ENCODE results near the gene SERPINB6.
"Not testable (repeated sequence)": the region's sequence is repeated elsewhere in the genome, so short reads cannot be mapped to it uniquely, and the experiment has no call there.

Gene SERPINB6

DNA sequence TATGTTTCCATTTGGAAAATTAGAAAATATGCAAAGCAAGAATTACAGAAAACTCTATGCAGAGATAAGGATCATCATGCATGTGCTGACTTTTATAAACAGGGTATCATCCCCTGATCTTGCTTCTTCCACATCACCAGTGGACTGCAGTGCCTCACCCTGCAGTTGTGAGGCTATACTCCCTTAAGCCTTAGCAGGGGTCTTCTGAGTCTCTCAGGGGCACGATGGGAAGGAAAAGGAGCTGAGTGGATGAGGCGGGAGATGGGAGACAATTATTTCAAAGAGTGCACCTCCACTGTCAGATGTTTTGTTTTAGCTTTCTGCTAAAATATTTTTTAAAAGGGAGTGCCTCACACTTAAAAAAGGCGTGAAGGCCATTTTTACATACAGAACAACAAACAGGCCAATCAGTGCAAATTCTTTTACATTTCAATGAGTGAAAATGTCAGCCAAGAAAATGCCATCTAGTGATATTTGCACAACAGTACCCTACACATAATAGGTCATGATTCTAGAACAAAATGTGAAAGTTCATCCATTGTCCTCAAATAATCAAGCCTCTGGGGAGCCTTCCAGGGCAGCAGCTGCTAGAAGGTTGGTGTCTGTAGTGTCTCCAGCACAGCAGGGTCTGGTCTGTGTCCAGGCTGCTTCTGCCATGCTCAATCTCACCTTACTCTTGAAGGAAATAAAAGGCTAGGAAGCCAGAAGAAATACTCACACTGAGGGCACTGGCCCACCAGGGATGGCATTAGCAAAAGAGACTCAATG is 55.0 kb downstream of the SERPINB6 start:
- Histone ChIP-seq H3K27me3 (replicated peaks; ENCODE audit: control insufficient read depth, insufficient read depth, low read length, poor library complexity, severe bottlenecking) (no peaks in the 10 kb centered on the region), H3K9me3 (ENCODE audit: control insufficient read depth, low read length) (no peaks in the 10 kb centered on the region), H3K36me3 (ENCODE audit: control insufficient read depth, insufficient read depth, low read length) (no peaks in the 10 kb centered on the region), H3K4me3 (ENCODE audit: insufficient read depth, low read depth, low read length, poor library complexity, severe bottlenecking) (no peak overlapping the region), H3K27ac (ENCODE audit: insufficient read depth, low read length, poor library complexity, severe bottlenecking) (no peak overlapping the region), H3K4me1 (ENCODE audit: control insufficient read depth, insufficient read depth, low read length, poor library complexity, severe bottlenecking) (peaks cover 7% of the 10 kb centered on the region)
- DNase-seq = no peak

DNA sequence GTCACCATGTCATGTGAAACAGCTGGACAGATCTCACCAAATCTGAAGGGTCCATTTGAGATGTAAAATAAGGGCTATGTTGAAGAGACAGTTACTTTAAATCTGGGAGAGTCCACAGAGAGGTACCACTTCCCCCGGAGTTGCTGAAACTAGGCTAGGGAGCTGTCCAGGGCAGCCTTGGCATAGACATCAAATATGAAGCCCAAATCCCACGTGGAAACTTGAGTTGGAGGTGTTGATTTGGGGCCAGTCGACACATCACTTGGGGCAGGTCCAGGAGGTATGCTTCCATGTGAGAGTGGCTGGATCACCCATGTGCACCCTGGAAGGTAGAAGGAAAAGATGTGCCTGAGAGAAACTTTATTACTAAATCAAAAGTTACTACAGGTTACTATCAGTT is 56.2 kb downstream of the SERPINB6 start:
- H3K27me3 ChIP-seq (replicated peaks; ENCODE audit: control insufficient read depth, insufficient read depth, low read length, poor library complexity, severe bottlenecking) = no peaks in the 10 kb centered on the region
- no peak for DNase-seq
- H3K36me3 ChIP-seq (ENCODE audit: control insufficient read depth, insufficient read depth, low read length) = no peaks in the 10 kb centered on the region
- no peak overlapping the region for H3K4me3 ChIP-seq (ENCODE audit: insufficient read depth, low read depth, low read length, poor library complexity, severe bottlenecking)
- H3K4me1 ChIP-seq (ENCODE audit: control insufficient read depth, insufficient read depth, low read length, poor library complexity, severe bottlenecking) = peaks cover 7% of the 10 kb centered on the region
- H3K9me3 ChIP-seq (ENCODE audit: control insufficient read depth, low read length) = no peaks in the 10 kb centered on the region
- no peak overlapping the region for H3K27ac ChIP-seq (ENCODE audit: insufficient read depth, low read length, poor library complexity, severe bottlenecking)

DNA sequence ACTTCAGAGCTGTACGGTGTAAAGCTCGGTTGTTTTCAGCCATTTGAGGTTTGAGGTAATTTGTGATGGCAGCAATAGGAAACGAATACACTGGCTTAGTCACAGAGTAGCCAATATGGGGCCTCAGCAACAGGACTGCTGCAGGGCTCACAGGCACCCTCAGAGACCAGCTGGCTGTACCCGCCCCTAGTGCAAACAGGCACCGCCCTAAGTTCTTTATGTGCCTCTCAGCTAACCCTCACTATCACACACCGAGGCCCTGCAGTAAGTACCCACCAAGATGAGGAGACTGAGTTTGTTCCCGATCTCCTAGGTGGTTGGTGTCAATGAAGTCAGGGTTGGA is 57.1 kb downstream of the SERPINB6 start:
- Histone ChIP-seq H3K9me3 (ENCODE audit: control insufficient read depth, low read length) (no peaks in the 10 kb centered on the region), H3K4me1 (ENCODE audit: control insufficient read depth, insufficient read depth, low read length, poor library complexity, severe bottlenecking) (peaks cover 6% of the 10 kb centered on the region), H3K27me3 (replicated peaks; ENCODE audit: control insufficient read depth, insufficient read depth, low read length, poor library complexity, severe bottlenecking) (no peaks in the 10 kb centered on the region), H3K4me3 (ENCODE audit: insufficient read depth, low read depth, low read length, poor library complexity, severe bottlenecking) (no peak overlapping the region), H3K36me3 (ENCODE audit: control insufficient read depth, insufficient read depth, low read length) (no peaks in the 10 kb centered on the region), H3K27ac (ENCODE audit: insufficient read depth, low read length, poor library complexity, severe bottlenecking) (no peak overlapping the region)
- no peak for DNase-seq

DNA sequence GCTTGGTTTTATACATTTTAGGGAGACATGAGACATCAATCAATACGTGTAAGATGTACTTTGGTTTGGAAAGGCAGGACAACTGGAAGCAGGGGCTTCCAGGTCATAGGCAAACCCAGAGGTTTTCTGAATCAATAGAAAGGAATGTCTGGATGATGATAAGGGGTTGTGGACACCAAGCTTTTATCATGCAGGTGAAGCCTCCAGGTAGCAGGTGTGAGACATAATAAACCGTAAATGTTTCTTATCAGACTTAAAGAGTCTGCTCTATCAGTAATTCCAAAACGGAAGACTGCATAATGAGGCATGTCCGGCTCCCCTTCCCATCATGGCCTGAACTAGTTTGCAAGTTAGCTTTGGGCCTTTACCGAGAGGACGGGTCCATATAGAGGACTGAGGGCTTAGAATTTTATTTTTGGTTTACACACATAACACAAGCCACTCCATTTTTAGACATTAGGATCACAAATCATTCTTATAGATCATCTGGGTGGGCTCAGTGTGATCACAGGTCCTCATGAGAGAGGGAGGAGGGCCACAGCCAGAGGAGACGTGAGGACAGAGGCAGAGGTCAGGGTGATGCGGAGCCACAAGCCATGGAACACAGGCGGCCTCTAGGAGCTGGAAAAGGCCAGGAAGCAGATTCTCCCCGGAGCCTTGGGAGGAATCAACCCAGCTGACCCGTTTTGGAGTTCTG is 57.6 kb downstream of the SERPINB6 start:
- Histone ChIP-seq H3K27me3 (replicated peaks; ENCODE audit: control insufficient read depth, insufficient read depth, low read length, poor library complexity, severe bottlenecking) (no peaks in the 10 kb centered on the region), H3K27ac (ENCODE audit: insufficient read depth, low read length, poor library complexity, severe bottlenecking) (no peak overlapping the region), H3K9me3 (ENCODE audit: control insufficient read depth, low read length) (no peaks in the 10 kb centered on the region), H3K4me1 (ENCODE audit: control insufficient read depth, insufficient read depth, low read length, poor library complexity, severe bottlenecking) (peaks cover 1% of the 10 kb centered on the region), H3K4me3 (ENCODE audit: insufficient read depth, low read depth, low read length, poor library complexity, severe bottlenecking) (no peak overlapping the region), H3K36me3 (ENCODE audit: control insufficient read depth, insufficient read depth, low read length) (no peaks in the 10 kb centered on the region)
- no peak for DNase-seq

DNA sequence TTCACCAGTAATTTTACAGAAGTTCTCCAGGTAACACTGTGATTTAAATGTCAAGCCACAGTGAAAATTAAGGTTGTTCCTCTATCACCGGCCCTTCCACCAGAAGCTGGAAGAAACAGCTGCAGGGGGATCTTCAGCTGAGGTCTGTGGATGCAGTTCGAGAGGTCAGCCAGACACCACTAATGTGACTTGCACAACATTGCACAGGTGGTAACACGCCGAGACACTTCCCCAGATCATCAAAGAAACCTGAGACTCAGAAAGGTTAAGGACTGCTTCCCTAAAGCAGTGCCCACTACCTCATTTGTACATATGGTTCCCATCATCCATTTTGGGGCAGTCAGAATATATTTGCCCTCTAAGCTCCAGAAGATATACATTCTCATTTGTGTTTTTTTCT is 60.2 kb downstream of the SERPINB6 start:
- DNase-seq = no peak
- no peaks in the 10 kb centered on the region for H3K36me3 ChIP-seq (ENCODE audit: control insufficient read depth, insufficient read depth, low read length)
- H3K4me1 ChIP-seq (ENCODE audit: control insufficient read depth, insufficient read depth, low read length, poor library complexity, severe bottlenecking) = peaks cover 3% of the 10 kb centered on the region
- no peak overlapping the region for H3K27ac ChIP-seq (ENCODE audit: insufficient read depth, low read length, poor library complexity, severe bottlenecking)
- no peaks in the 10 kb centered on the region for H3K9me3 ChIP-seq (ENCODE audit: control insufficient read depth, low read length)
- H3K4me3 ChIP-seq (ENCODE audit: insufficient read depth, low read depth, low read length, poor library complexity, severe bottlenecking) = no peak overlapping the region
- no peaks in the 10 kb centered on the region for H3K27me3 ChIP-seq (replicated peaks; ENCODE audit: control insufficient read depth, insufficient read depth, low read length, poor library complexity, severe bottlenecking)

DNA sequence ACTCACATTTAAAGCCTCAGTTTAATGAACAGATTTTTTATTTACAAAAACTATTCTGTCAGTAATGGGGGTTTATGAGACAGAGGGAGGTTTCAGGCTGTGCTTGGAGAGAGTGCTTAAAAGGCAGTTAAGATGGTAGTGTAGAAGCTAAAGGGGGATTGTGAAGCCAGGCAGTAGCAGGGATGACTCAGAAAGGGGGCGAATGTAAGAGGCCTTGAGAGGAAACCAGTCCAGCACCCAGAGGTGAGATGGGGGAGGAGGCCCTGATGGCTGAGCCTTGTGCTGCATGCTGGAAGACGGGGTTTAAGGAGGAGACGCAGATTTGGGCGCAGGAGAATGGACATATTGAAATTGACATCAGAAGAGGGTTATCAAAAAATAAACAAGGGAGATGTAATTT is 61.6 kb downstream of the SERPINB6 start:
- Histone ChIP-seq H3K4me1 (ENCODE audit: control insufficient read depth, insufficient read depth, low read length, poor library complexity, severe bottlenecking) (peaks cover 3% of the 10 kb centered on the region), H3K36me3 (ENCODE audit: control insufficient read depth, insufficient read depth, low read length) (no peaks in the 10 kb centered on the region), H3K4me3 (ENCODE audit: insufficient read depth, low read depth, low read length, poor library complexity, severe bottlenecking) (no peak overlapping the region), H3K9me3 (ENCODE audit: control insufficient read depth, low read length) (no peaks in the 10 kb centered on the region), H3K27me3 (replicated peaks; ENCODE audit: control insufficient read depth, insufficient read depth, low read length, poor library complexity, severe bottlenecking) (no peaks in the 10 kb centered on the region), H3K27ac (ENCODE audit: insufficient read depth, low read length, poor library complexity, severe bottlenecking) (no peak overlapping the region)
- DNase-seq = no peak

DNA sequence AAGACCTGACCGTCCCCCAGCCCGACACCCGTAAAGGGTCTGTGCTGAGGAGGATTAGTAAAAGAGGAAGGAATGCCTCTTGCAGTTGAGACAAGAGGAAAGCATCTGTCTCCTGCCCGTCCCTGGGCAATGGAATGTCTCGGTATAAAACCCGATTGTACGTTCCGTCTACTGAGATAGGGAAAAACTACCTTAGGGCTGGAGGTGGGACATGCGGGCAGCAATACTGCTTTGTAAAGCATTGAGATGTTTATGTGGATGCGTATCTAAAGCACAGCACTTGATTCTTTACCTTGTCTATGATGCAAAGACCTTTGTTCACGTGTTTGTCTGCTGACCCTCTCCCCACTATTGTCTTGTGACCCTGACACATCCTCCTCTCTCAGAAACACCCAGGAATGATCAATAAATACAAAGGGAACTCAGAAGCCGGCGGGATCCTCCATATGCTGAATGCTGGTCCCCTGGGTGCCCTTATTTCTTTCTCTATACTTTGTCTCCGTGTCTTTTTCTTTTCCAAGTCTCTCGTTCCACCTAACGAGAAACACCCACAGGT is 62.2 kb downstream of the SERPINB6 start:
- not testable (repeated sequence) for H3K27me3 ChIP-seq (replicated peaks; ENCODE audit: control insufficient read depth, insufficient read depth, low read length, poor library complexity, severe bottlenecking); H3K9me3 ChIP-seq (ENCODE audit: control insufficient read depth, low read length); DNase-seq; H3K4me1 ChIP-seq (ENCODE audit: control insufficient read depth, insufficient read depth, low read length, poor library complexity, severe bottlenecking); H3K36me3 ChIP-seq (ENCODE audit: control insufficient read depth, insufficient read depth, low read length); H3K4me3 ChIP-seq (ENCODE audit: insufficient read depth, low read depth, low read length, poor library complexity, severe bottlenecking); H3K27ac ChIP-seq (ENCODE audit: insufficient read depth, low read length, poor library complexity, severe bottlenecking)

DNA sequence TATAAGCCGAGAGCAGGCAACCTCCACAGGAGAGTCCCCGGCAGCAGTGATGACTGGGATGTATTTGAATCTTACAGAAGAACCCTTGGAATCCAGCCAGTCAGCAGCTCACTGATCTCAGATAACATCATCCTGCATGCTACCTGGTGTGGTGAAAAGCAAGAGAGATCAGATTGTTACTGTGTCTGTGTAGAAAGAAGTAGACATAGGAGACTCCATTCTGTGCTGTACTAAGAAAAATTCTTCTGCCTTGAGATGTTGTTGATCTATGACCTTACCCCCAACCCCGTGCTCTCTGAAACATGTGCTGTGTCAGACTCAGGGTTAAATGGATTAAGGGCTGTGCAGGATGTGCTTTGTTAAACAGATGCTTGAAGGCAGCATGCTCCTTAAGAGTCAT is 62.9 kb downstream of the SERPINB6 start:
- not testable (repeated sequence) for H3K9me3 ChIP-seq (ENCODE audit: control insufficient read depth, low read length); H3K4me3 ChIP-seq (ENCODE audit: insufficient read depth, low read depth, low read length, poor library complexity, severe bottlenecking); H3K4me1 ChIP-seq (ENCODE audit: control insufficient read depth, insufficient read depth, low read length, poor library complexity, severe bottlenecking); H3K27ac ChIP-seq (ENCODE audit: insufficient read depth, low read length, poor library complexity, severe bottlenecking); DNase-seq; H3K36me3 ChIP-seq (ENCODE audit: control insufficient read depth, insufficient read depth, low read length); H3K27me3 ChIP-seq (replicated peaks; ENCODE audit: control insufficient read depth, insufficient read depth, low read length, poor library complexity, severe bottlenecking)

DNA sequence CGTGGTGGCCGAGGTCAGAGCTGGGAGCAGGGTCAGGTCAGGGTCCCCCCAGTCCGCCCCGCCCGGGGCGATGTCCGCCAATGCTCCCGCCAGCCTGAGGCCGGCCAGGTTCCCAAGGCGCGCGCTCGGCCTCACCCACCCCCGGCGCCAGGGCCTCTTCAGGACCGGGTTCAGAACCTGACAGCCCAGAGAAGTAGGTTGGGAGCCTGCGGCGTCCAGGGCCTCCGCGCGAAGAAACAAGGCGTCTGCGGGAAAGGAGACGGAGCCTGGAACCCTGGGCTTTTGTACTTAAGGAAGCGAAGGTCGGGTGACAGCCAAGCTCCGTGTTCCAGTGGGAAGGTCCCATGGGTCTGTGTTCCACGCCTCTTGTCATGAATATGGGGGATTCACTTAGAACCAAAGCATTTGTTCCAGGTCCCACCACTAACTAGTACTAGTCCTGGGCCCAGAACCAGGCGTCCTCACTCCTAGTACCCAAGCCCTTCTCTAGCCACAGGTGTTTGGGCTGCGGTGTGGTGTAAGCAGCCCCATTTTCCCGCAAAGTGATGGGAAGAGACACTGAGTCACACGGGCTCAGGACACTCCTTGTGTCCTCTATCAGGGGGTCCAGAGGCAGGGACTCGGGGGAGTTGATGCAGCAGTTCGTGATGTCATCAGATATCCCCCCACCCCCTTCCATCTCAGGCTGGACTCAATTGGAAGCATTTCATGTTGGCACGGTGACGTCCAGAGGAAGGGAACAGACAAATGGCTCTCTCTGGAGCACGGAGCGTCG is 67.8 kb downstream of the SERPINB6 start:
- Histone ChIP-seq H3K4me3 (ENCODE audit: insufficient read depth, low read depth, low read length, poor library complexity, severe bottlenecking) (peak overlapping the region; percentile 68), H3K36me3 (ENCODE audit: control insufficient read depth, insufficient read depth, low read length) (peaks cover 17% of the 10 kb centered on the region), H3K27ac (ENCODE audit: insufficient read depth, low read length, poor library complexity, severe bottlenecking) (peak overlapping the region; percentile 75), H3K4me1 (ENCODE audit: control insufficient read depth, insufficient read depth, low read length, poor library complexity, severe bottlenecking) (peaks cover 31% of the 10 kb centered on the region)
- H3K9me3 ChIP-seq (ENCODE audit: control insufficient read depth, low read length); H3K27me3 ChIP-seq (replicated peaks; ENCODE audit: control insufficient read depth, insufficient read depth, low read length, poor library complexity, severe bottlenecking); DNase-seq: not testable (repeated sequence)
